Activated CD8-positive, alpha-beta T cell treated with anti-CD3 and anti-CD28 coated beads, Interleukin-2, amount 10 ng/mL, durations not matched to agents 7 days and 5 days (primary cell): ENCODE results near the gene XRCC5. TPM values are rescaled to one million over a fixed set of nuclear protein-coding genes. Genes with fewer than 3 reads are reported as not detected.

ENCODE experiments used
- ATAC-seq: fragments of 150-1000 bp; cut with Tn5 transposase; one replicate; pipeline ENCODE4 v1.10.0; 2021; ENCODE audit warnings: moderate library complexity
- CTCF ChIA-PET: fragments of 350-600 bp; sonication (Branson Sonifier 250); formaldehyde crosslinking; loops from one replicate; lab custom pipeline; 2021; ENCODE audit warnings: antibody characterized with exemption; lab: Charles Lee
- POLR2A ChIA-PET: fragments of 350-600 bp; sonication (Branson Sonifier 250); formaldehyde crosslinking; loops from one replicate; lab custom pipeline; 2021; ENCODE audit warnings: antibody characterized with exemption; lab: Charles Lee
- DNase-seq: peaks from one replicate; pipeline ENCODE4 v3.0.0-alpha.2; 2020
- H3K27ac Mint-ChIP-seq: one replicate; pipeline ENCODE4 v1.8.0; 2021; ENCODE audit warnings: mild to moderate bottlenecking, mixed read lengths
- H3K27me3 Mint-ChIP-seq: one replicate; pipeline ENCODE4 v1.8.0; 2021; ENCODE audit warnings: low read depth, mixed read lengths
- H3K36me3 Mint-ChIP-seq: one replicate; pipeline ENCODE4 v1.8.0; 2021; ENCODE audit warnings: low read depth, mixed read lengths
- H3K4me1 Mint-ChIP-seq: one replicate; pipeline ENCODE4 v1.8.0; 2021; ENCODE audit warnings: low read depth, mixed read lengths
- H3K4me3 Mint-ChIP-seq: one replicate; pipeline ENCODE4 v1.8.0; 2021; ENCODE audit warnings: mild to moderate bottlenecking, mixed read lengths
- H3K9me3 Mint-ChIP-seq: one replicate; pipeline ENCODE4 v1.8.0; 2022; ENCODE audit warnings: mixed read lengths; ENCODE audit not compliant: insufficient read depth
- total RNA-seq, 2 experiments: library from RNA; stranded (reverse); gene quantifications; one replicate each; pipeline ENCODE4 v1.2.3, GENCODE V29; 2021

The XRCC5 gene
- total RNA-seq, 2 experiments from 2014 or later = 362 to 394 TPM

DNA sequence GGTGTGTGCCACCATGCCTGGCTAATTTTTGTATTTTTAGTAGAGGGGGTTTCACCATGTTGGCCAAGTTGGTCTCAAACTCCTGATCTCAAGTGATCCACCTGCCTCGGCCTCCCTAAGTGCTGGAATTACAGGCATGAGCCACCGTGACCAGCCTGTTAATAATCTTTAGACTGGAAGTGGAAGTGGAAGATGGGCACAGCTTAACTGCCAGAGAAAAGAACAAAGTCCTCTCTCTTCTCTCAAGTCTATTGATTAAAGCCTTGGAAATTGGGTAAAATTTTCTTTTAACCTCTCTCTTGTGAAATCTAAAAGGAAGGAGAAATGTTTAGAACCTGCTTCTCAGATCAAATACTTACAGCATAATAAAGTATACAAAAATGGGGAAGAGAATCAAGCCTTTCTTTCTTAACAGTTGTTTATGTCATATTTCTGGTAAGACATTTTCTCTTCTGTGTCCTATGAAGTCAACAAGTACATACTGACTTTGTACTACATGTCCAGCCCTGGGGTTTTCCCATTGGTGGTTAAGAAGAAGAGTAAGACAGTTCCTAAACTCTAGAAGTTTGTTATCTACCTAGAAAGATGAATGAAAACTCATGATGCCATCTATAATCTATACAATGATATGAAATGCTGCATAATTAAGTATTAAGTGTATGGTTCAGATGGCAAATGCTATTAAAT lies 22.8 kb upstream of the XRCC5 start:
- Mint-ChIP-seq H3K36me3 (peaks cover 2% of the 10 kb centered on the region), H3K9me3 (no peaks in the 10 kb centered on the region), H3K4me3 (no peak overlapping the region), H3K27ac (no peak overlapping the region), H3K4me1 (peaks cover 56% of the 10 kb centered on the region), H3K27me3 (no peaks in the 10 kb centered on the region)
- ChIA-PET POLR2A (no interaction called here), CTCF (interaction anchor here (6.6 kb wide), 1 partner anchor 23 kb away, joined by 76 read pairs; the partner anchor contains the start of gene XRCC5)
- DNase-seq (no peak), ATAC-seq (no peak)

DNA sequence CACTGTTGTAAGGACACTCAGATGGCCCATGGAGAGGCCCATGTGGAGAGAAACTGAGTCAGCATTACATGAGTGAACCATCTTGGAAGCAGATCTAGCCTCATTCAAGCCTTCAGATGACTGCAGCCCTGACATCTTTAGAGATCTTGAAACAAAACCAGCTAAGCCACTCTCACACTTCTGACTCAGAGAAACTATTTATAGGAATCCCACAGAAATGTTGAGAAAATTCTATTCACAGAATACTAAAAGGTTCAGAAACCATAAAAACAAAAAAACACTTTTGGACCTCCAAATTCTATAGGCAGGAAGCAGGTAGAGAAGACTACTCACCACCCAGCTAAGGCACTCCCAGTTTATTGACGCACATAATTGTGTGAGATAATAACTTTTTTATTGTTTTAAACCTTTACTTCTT lies 18.8 kb upstream of the XRCC5 start:
- ChIA-PET CTCF (interaction anchor here (1.1 to 2.1 kb wide), 3 partner anchors 12 to 32 kb away, joined by 3 to 6 read pairs (median 4); no protein-coding TSS in a partner anchor), POLR2A (interaction anchor here (0.6 to 1.0 kb wide), 4 partner anchors 8 to 58 kb away, joined by 3 to 4 read pairs (median 3); no protein-coding TSS in a partner anchor)
- Mint-ChIP-seq H3K9me3 (no peaks in the 10 kb centered on the region), H3K36me3 (no peaks in the 10 kb centered on the region), H3K27ac (peak overlapping the region; percentile 64), H3K4me1 (peaks cover 19% of the 10 kb centered on the region), H3K27me3 (no peaks in the 10 kb centered on the region), H3K4me3 (no peak overlapping the region)
- DNase-seq = no peak
- ATAC-seq = no peak

DNA sequence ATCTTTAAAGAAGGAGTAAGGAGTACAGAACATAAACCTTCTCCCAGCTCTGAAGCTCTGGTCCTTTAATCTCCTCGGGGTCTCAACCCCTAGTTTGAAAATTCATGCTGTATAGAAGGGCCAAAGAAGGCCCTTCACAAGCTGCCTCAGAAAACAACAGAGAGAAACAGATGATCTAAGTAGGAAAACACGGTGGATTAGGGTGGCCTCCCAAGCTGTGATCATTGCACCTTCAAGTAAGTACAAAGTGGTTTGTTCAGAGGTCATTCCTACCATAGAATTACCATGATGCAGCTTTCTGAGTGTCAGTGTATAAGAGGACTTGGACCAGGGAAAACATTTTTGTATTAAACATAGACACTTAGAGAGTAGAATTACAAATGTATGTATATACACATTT lies 16.5 kb upstream of the XRCC5 start:
- Mint-ChIP-seq H3K27ac (no peak overlapping the region), H3K27me3 (no peaks in the 10 kb centered on the region), H3K9me3 (no peaks in the 10 kb centered on the region), H3K36me3 (no peaks in the 10 kb centered on the region), H3K4me1 (peaks cover 16% of the 10 kb centered on the region), H3K4me3 (no peak overlapping the region)
- POLR2A ChIA-PET = interaction anchor here (2.5 kb wide), 1 partner anchor 17 kb away, joined by 12 read pairs; the partner anchor contains the start of gene XRCC5
- no peak for ATAC-seq
- CTCF ChIA-PET = interaction anchor here (1.3 to 1.5 kb wide), 5 partner anchors 8 to 69 kb away, joined by 3 to 4 read pairs (median 4); partner anchors contain the start of gene XRCC5
- no peak for DNase-seq

DNA sequence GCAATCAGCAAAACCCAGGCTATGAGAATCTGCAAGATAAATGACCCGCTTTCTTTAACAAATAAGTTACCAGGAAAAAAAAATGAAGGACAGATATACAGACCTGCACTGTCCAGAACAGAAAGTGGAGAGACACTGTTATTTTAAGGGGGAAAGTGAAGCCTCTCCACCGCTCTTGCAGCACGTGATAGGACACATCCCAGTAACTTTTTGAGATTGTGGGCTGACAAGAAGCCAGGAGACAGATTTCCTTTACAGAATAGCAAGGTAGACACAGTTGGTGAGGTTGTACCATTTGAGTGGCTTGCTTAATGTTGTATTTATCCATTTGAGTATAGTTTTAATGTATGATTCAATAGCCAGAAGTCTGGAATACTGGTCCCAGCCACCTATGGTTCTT lies 14.4 kb upstream of the XRCC5 start:
- H3K36me3 Mint-ChIP-seq = no peaks in the 10 kb centered on the region

DNA sequence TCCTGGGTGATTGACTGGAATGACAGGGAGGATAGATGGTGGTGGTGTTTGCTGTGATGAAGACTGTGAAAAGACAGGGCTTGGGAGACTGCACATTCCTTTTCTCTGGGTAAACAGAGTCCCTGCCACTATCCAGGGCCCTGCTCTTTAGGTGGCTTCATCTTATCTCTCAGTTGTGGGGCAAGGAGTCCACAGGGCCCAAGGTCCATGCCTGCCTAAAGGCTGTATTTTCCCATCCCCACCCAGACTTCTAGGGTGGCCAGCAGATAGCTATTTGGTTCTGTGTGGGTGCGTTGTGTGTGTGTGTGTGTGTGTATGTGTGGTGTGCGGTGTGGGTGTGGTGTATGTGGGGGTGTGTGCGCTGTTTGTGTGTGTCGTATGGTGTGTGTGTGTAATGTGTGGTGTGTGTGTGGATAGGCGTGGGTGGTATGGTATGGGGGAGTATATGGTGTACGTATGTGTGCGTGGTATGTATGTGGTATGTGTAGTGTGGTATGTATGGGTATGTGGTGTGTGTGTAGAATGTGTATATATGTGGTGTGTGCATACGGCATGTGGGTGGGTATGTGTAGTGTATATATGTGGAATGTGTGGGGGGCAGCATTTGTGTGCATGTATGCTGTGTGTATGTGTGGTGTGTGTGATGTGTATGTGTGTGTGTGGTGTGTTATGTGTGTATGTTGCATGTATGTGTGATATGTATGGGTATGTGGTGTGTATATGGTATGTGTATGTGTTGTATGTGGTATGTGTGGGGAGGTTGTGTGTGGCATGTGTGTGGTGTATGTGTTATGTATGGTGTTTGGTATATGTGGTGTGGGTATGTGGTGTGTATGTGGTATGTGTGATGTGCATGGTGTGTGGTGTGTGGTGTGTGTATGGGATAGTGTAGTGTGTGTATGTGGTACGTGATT lies 10.5 kb upstream of the XRCC5 start:
- ATAC-seq (no peak), DNase-seq (no peak)
- H3K4me1 Mint-ChIP-seq = no peaks in the 10 kb centered on the region
- H3K27me3 Mint-ChIP-seq = no peaks in the 10 kb centered on the region
- POLR2A ChIA-PET = no interaction called here
- H3K4me3 Mint-ChIP-seq = no peak overlapping the region
- H3K36me3 Mint-ChIP-seq = no peaks in the 10 kb centered on the region
- no peaks in the 10 kb centered on the region for H3K9me3 Mint-ChIP-seq
- CTCF ChIA-PET = interaction anchor here (1.6 kb wide), 1 partner anchor 9 kb away, joined by 3 read pairs; no protein-coding TSS in a partner anchor
- H3K27ac Mint-ChIP-seq = no peak overlapping the region

More for the DNA sequence above, 14.4 kb upstream of the XRCC5 start:
- ATAC-seq (no peak), DNase-seq (no peak)
- no peaks in the 10 kb centered on the region for H3K27me3 Mint-ChIP-seq
- H3K4me3 Mint-ChIP-seq = no peak overlapping the region
- no peak overlapping the region for H3K27ac Mint-ChIP-seq
- POLR2A ChIA-PET = no interaction called here
- no peaks in the 10 kb centered on the region for H3K9me3 Mint-ChIP-seq
- H3K4me1 Mint-ChIP-seq = peaks cover 15% of the 10 kb centered on the region
- CTCF ChIA-PET = interaction anchor here (1.6 kb wide), 1 partner anchor 15 kb away, joined by 10 read pairs; the partner anchor contains the start of gene XRCC5

DNA sequence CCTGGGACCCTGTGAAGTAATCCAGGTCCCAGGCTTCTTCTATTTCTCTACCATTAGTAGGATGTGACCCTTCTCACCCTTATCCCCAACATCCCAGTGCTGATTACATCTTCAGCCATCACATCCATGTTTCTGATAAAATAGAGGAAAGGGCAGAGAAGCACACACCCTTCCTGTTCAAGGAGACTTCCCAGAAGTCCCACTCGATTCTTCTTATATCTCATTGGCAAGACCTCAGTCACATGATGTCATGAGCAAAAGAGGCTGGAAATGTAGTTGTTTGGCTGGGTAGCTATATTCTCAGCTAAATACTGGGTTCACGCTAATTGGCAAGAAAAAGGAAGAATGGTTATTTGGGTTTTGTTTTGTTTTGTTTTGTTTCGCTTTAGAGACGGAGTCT lies 8.0 kb upstream of the XRCC5 start:
- Mint-ChIP-seq H3K9me3 (no peaks in the 10 kb centered on the region), H3K4me1 (peaks cover 5% of the 10 kb centered on the region), H3K36me3 (no peaks in the 10 kb centered on the region), H3K27me3 (no peaks in the 10 kb centered on the region), H3K4me3 (no peak overlapping the region), H3K27ac (no peak overlapping the region)
- DNase-seq (no peak), ATAC-seq (no peak)
- ChIA-PET POLR2A (interaction anchor here (1.0 to 1.1 kb wide), 2 partner anchors 11 to 16 kb away, joined by 3 to 4 read pairs; no protein-coding TSS in a partner anchor), CTCF (interaction anchor here (0.7 to 2.4 kb wide), 3 partner anchors 9 to 17 kb away, joined by 5 to 7 read pairs (median 6); no protein-coding TSS in a partner anchor)

DNA sequence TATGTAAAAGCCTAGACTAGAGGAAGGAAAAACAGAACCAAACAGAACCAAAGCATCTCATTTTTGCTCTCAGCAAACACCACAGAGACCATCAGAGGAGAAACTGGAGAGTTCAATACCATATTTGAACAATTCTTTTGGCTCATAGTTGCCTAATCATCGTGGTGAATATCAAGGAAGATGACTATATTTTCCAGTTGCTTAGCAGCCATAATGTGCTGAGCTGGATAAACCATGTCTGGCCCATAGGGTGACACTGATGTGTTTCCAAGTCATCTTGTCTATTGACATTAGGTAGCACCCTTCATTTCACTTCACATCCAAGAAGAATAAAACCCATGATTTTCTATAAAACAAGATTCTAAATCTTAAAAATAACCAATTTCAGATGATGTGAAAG lies 5.9 kb upstream of the XRCC5 start:
- ChIA-PET POLR2A (no interaction called here), CTCF (interaction anchor here (2.1 kb wide), 1 partner anchor 10 kb away, joined by 4 read pairs; no protein-coding TSS in a partner anchor)
- Mint-ChIP-seq H3K4me1 (peaks cover 6% of the 10 kb centered on the region), H3K27ac (no peak overlapping the region), H3K36me3 (no peaks in the 10 kb centered on the region), H3K27me3 (no peaks in the 10 kb centered on the region), H3K4me3 (no peak overlapping the region), H3K9me3 (no peaks in the 10 kb centered on the region)
- DNase-seq = no peak
- no peak for ATAC-seq

DNA sequence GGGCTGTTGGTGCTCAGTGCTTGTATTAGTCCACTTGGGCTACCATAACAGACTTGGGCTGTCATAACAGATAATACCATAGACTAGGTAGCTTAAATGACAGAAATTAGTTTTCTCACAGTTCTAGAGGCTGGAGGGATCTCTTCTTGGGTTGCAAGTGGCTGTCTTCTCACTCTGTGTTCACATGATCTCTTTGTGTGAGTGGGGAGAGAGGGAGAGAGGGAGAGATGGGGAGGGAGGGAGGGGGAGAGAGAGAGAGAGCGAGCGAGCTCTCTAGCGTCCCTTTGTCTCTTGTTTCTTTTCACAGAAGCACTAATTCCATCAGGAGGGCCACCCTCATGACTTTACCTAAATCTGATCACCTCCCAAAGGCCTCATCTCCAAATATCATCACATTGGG lies 4.5 kb upstream of the XRCC5 start:
- no peak overlapping the region for H3K4me3 Mint-ChIP-seq
- ATAC-seq (no peak), DNase-seq (no peak)
- H3K36me3 Mint-ChIP-seq = peaks cover 6% of the 10 kb centered on the region
- ChIA-PET POLR2A (interaction anchor here (1.0 kb wide), 1 partner anchor 10 kb away, joined by 5 read pairs; no protein-coding TSS in a partner anchor), CTCF (interaction anchor here (0.7 to 2.1 kb wide), 3 partner anchors 9 to 45 kb away, joined by 4 read pairs; no protein-coding TSS in a partner anchor)
- H3K27ac Mint-ChIP-seq = no peak overlapping the region
- no peaks in the 10 kb centered on the region for H3K27me3 Mint-ChIP-seq
- H3K9me3 Mint-ChIP-seq = no peaks in the 10 kb centered on the region
- peaks cover 14% of the 10 kb centered on the region for H3K4me1 Mint-ChIP-seq

DNA sequence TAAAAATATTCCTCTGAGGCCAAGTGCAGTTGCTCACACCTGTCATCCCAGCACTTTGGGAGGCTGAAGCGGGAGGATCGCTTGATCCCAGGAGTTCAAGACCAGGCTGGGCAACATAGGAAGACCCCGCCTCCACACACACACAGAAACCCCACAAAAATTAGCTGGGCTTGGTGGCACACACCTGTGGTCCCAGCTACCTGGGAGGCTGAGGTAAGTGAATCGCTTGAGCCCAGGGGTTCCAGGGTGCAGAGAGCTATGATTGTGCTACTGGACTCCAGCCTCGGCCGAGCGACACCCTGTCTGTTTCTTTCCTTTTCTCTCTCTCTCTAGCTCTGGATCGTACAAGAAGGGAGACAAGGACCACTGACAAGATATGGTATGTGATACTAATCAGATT lies 1.8 kb upstream of the XRCC5 start:
- ChIA-PET CTCF (interaction anchor here (0.9 to 6.1 kb wide), 5 partner anchors 9 to 74 kb away, joined by 3 to 76 read pairs (median 9); partner anchors contain the start of genes PECR and TMEM169), POLR2A (interaction anchor here (2.0 to 3.1 kb wide), 3 partner anchors 12 to 49 kb away, joined by 9 to 13 read pairs (median 12); partner anchors contain the start of genes PECR and TMEM169)
- Mint-ChIP-seq H3K27me3 (no peaks in the 10 kb centered on the region), H3K4me1 (peaks cover 36% of the 10 kb centered on the region), H3K36me3 (peaks cover 33% of the 10 kb centered on the region), H3K4me3 (peak overlapping the region; percentile 4), H3K9me3 (no peaks in the 10 kb centered on the region), H3K27ac (no peak overlapping the region)
- DNase-seq (no peak), ATAC-seq (no peak)

DNA sequence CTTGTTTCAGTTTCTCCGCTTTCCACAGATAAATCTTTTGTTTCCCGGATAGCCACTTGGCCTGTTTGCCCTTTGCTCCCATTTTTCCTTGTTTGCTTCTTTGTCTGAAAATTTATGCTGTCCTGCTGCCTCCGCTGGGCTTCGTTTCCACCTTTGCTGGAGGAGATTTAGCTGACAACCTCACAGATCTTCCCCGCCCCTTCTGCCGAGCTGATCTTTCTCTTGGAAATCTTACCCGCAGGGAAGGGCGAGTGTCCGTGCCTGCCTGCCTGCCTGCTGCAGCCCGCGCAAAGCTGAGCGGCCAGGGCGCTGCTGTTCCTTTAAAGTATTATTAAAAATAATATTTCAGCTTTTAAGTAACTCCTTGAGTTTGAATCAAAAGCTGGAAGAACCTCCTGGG lies 1.4 kb upstream of the XRCC5 start:
- Mint-ChIP-seq H3K4me3 (peak overlapping the region; percentile 4), H3K27ac (no peak overlapping the region), H3K4me1 (peaks cover 40% of the 10 kb centered on the region), H3K36me3 (peaks cover 37% of the 10 kb centered on the region), H3K27me3 (no peaks in the 10 kb centered on the region), H3K9me3 (no peaks in the 10 kb centered on the region)
- ATAC-seq = no peak
- CTCF ChIA-PET = interaction anchor here (0.9 to 6.1 kb wide), 7 partner anchors 10 to 158 kb away, joined by 3 to 76 read pairs (median 9); partner anchors contain the start of genes PECR and TMEM169
- DNase-seq = no peak
- POLR2A ChIA-PET = interaction anchor here (0.9 to 3.1 kb wide), 5 partner anchors 12 to 74 kb away, joined by 3 to 13 read pairs (median 9); partner anchors contain the start of genes PECR and TMEM169
